ENCODE results near the gene NKPD1. TPM values are rescaled to one million over a fixed set of nuclear protein-coding genes. Genes with fewer than 3 reads are reported as not detected.

The NKPD1 gene
- polyA plus RNA-seq, 1 experiment = 0.05 TPM

DNA sequence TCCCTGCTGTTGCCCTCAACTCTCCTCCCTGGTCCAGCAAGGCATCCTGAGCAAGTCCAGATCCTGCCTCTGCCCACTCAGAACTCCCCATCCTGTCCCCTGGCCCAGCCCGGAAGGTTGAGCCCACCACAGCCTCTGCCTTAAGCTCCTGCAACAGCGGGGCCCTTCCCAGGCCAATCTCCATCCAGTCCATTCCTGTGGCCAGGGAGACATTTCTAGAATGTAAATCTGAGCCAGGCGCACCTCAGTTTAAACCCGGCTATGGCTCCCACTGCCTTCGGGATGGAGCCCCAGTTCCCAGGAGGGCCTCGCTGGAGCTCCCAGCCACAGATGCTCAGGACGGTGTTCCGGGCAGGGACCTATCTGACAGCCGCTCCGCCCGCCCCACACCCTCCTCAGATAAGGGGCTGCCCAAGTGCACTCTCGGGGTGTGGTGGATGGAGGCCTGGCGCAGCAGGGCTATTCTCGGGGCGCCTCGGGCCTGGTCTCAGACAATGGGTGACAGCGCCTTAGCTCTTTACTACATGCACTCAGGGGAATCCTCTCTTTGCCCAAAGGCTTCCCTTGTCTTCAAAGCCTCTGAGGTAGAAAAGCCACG lies 11.9 kb upstream of the NKPD1 start:
- Histone ChIP-seq H3K4me3 (ENCODE audit: low read depth, low read length) (no peak overlapping the region), H3K27me3 (ENCODE audit: control insufficient read depth, insufficient read depth, low read length) (no peaks in the 10 kb centered on the region), H3K36me3 (ENCODE audit: control insufficient read depth, insufficient read depth, low read length) (no peaks in the 10 kb centered on the region)
- no peak for TF ChIP-seq CTCF (IDR thresholded peaks at IDR 0.05; ENCODE audit: insufficient read depth, low read depth, low read length)
- no peak for DNase-seq (ENCODE audit: low read depth)
- POLR2A ChIA-PET = no interaction called here
- CTCF ChIA-PET = interaction anchor here (1.7 kb wide), 1 partner anchor 14 kb away, joined by 3 read pairs; no protein-coding TSS in a partner anchor

DNA sequence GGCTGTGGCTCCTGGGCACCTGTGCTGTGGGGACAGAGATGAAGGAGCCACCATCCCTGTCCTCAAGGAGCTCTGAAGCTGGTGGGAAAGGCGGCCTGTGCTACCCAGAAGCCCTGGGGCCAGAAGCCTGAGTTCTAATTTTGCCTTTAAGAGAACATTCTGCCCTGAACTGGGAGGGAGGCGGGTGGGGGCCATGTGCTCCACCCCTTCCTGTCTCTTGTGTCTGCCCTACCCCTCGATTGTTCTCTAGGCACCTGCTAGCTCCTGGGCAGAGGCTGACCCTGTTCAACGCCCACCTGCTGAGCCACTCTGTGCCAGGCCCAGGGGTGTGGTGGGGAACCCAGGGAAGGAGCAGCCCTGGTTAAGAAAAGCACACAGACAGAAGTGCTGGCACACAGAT lies 11.4 kb upstream of the NKPD1 start:
- CTCF ChIA-PET = interaction anchor here (1.7 kb wide), 1 partner anchor 14 kb away, joined by 3 read pairs; no protein-coding TSS in a partner anchor
- TF ChIP-seq CTCF (IDR thresholded peaks at IDR 0.05; ENCODE audit: insufficient read depth, low read depth, low read length) = no peak
- H3K27me3 ChIP-seq (ENCODE audit: control insufficient read depth, insufficient read depth, low read length) = no peaks in the 10 kb centered on the region
- POLR2A ChIA-PET = no interaction called here
- DNase-seq (ENCODE audit: low read depth) = no peak
- no peak overlapping the region for H3K4me3 ChIP-seq (ENCODE audit: low read depth, low read length)
- H3K36me3 ChIP-seq (ENCODE audit: control insufficient read depth, insufficient read depth, low read length) = no peaks in the 10 kb centered on the region

GRCh38 chr19:45171211-45171623 lies 10.4 kb upstream of the NKPD1 start:
- ChIA-PET CTCF (no interaction called here), POLR2A (no interaction called here)
- no peak for TF ChIP-seq CTCF (IDR thresholded peaks at IDR 0.05; ENCODE audit: insufficient read depth, low read depth, low read length)
- Histone ChIP-seq H3K27me3 (ENCODE audit: control insufficient read depth, insufficient read depth, low read length) (no peaks in the 10 kb centered on the region), H3K4me3 (ENCODE audit: low read depth, low read length) (no peak overlapping the region), H3K36me3 (ENCODE audit: control insufficient read depth, insufficient read depth, low read length) (no peaks in the 10 kb centered on the region)
- DNase-seq (ENCODE audit: low read depth) = no peak

DNA sequence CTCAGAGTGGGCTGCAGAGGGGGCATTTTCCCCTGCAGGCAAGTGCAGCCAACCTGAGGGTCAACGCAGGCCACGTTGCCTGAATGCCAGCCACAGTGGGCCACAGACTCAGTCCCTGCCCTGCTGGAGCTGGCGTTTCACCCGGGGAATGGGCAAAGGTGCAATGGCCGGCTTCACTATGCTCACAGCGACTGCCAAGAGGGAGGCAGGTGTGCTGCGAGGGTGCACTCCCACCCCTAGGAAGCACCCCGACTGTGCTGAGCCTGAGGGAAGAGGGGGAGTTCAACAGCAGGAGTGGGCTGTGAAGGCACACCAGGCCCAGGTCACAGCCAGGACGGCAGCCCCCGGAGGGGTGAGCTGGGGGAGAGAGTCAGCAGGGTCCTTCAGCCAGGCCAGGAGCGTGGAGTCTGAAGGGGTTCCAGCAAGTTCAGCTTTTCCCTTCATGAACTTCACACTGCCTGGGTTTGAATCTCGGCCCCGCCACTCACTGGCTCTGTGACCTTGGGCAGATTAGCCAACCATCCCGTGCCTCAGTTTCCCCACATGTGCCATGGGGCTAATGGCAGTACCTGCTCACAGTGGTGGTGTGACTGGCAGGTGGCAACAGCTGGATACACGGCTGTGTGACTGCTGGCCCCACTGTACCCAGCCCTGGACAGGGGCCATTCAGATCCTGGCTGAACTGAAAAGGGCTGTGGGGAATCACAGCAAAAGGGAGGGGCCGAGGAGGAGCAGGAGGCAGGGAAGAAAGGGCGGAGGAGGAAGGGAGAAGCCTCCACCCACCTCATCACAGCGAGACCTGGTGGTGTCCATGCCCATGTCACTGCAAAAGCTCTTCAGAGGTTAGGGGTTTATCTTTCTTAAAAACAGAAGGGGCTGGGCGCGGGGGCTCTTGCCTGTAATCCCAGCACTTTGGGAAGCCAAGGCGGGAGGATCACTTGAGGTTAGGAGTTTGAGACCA lies 9.6 kb upstream of the NKPD1 start:
- no peaks in the 10 kb centered on the region for H3K36me3 ChIP-seq (ENCODE audit: control insufficient read depth, insufficient read depth, low read length)
- TF ChIP-seq CTCF (IDR thresholded peaks at IDR 0.05; ENCODE audit: insufficient read depth, low read depth, low read length) = no peak
- ChIA-PET CTCF (interaction anchor here (1.4 kb wide), 1 partner anchor 10 kb away, joined by 3 read pairs; the partner anchor contains the start of gene NKPD1), POLR2A (no interaction called here)
- H3K4me3 ChIP-seq (ENCODE audit: low read depth, low read length) = no peak overlapping the region
- no peaks in the 10 kb centered on the region for H3K27me3 ChIP-seq (ENCODE audit: control insufficient read depth, insufficient read depth, low read length)
- DNase-seq (ENCODE audit: low read depth) = no peak

DNA sequence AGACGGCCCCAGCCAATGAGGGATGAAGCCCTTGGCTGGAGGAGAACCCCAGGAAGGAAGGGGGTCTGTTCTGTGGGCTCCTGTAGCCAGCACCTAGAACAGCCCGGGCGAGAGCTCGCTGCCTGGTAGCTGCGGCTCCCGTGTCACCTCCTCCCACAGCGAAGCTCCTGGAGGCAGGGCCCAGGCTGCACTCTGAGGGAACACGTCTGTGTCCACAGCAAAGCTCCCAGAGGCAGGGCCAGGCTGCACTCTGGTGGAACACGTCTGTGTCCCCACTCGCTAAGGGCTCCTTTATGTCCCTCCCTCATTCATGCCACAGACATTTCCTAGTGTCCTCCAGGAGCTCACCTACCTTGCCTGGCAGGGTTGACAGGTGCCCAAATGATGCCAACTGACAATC lies 8.8 kb upstream of the NKPD1 start:
- DNase-seq (ENCODE audit: low read depth) = no peak
- TF ChIP-seq CTCF (IDR thresholded peaks at IDR 0.05; ENCODE audit: insufficient read depth, low read depth, low read length) = no peak
- CTCF ChIA-PET = interaction anchor here (1.4 kb wide), 1 partner anchor 9 kb away, joined by 3 read pairs; the partner anchor contains the start of gene NKPD1
- no peak overlapping the region for H3K4me3 ChIP-seq (ENCODE audit: low read depth, low read length)
- no peaks in the 10 kb centered on the region for H3K27me3 ChIP-seq (ENCODE audit: control insufficient read depth, insufficient read depth, low read length)
- POLR2A ChIA-PET = interaction anchor here (1.0 kb wide), 1 partner anchor 9 kb away, joined by 3 read pairs; the partner anchor contains the start of gene TRAPPC6A
- no peaks in the 10 kb centered on the region for H3K36me3 ChIP-seq (ENCODE audit: control insufficient read depth, insufficient read depth, low read length)

All from BJ (cell line).